HepG2 (cell line): ENCODE measurements around the gene NRN1. TPM values are rescaled to one million over a fixed set of nuclear protein-coding genes. Genes with fewer than 3 reads are reported as not detected.

Experiments
- ATAC-seq: fragments of 200-7000 bp; cut with Tn5 transposase; 3 replicates; pipeline ENCODE4 v1.9.1; 2020; ENCODE audit warnings: mild to moderate bottlenecking, moderate library complexity
- BruUV-seq: library from RNA; stranded (reverse); fragments of 400-500 nt; replicated peaks from 2 replicates; lab custom pipeline; 2021; lab: Mats Ljungman, UMichigan
- CTCF ChIA-PET: fragments of 300-600 bp; formaldehyde crosslinking; extraction: SDS; loops from one replicate; lab custom pipeline; 2021; ENCODE audit warnings: low total read pairs, inconsistent platforms, low intra/inter-chr PET ratio; lab: Yijun Ruan, JAX
- POLR2A ChIA-PET: fragments of 350-600 bp; sonication (Branson Sonifier 250); formaldehyde crosslinking; loops from one replicate; lab custom pipeline; 2020; ENCODE audit warnings: antibody characterized with exemption, inconsistent platforms; lab: Yijun Ruan, JAX
- DNase-seq: peaks from one replicate; pipeline ENCODE4 v3.0.0-alpha.2; 2015; ENCODE audit warnings: low spot score
- FAIRE-seq: peaks from 3 replicates; lab custom pipeline; 2011; peaks lifted over from hg19 to GRCh38; lab: Jason Lieb, UNC
- H2AFZ ChIP-seq: one replicate; pipeline ENCODE4 v1.6.1; 2011; ENCODE audit warnings: low read length, inconsistent platforms
- H3K27ac ChIP-seq: fragments of 300-600 bp; 3 replicates; pipeline ENCODE4 v1.8.0; 2011; ENCODE audit warnings: mixed run types, mild to moderate bottlenecking, mixed read lengths, low read length, inconsistent platforms; ENCODE audit not compliant: insufficient read depth; ENCODE audit errors: extremely low read length
- H3K27me3 ChIP-seq, 2 experiments: fragments of 200-600 bp in 1 of 2; 2 replicates in 1 of 2; 3 replicates in 1 of 2; pipeline versions ENCODE4 v1.6.0 to v1.8.0; 2011; ENCODE audit warnings: low read length in 2 of 2, mild to moderate bottlenecking in 2 of 2, moderate library complexity in 2 of 2, inconsistent platforms in 1 of 2; ENCODE audit not compliant: insufficient read depth in 2 of 2, control insufficient read depth in 1 of 2
- H3K36me3 ChIP-seq, 2 experiments: fragments of 200-600 bp in 1 of 2; replicated peaks in 1 of 2; 2 replicates in 1 of 2; 3 replicates in 1 of 2; pipeline versions ENCODE4 v1.5.1 to v1.8.0; 2011; ENCODE audit warnings: low read length in 2 of 2, inconsistent platforms in 1 of 2; ENCODE audit not compliant: insufficient read depth in 2 of 2, control insufficient read depth in 1 of 2
- H3K4me1 ChIP-seq: 2 replicates; pipeline ENCODE4 v1.5.1; 2012; ENCODE audit warnings: low read length, inconsistent platforms; ENCODE audit not compliant: insufficient read depth
- H3K4me2 ChIP-seq: 2 replicates; pipeline ENCODE4 v1.6.0; 2011; ENCODE audit warnings: low read depth, low read length, inconsistent platforms
- H3K4me3 ChIP-seq, 3 experiments: fragments of 200-600 bp in 1 of 3; sonication (generic), shearing (Covaris generic) in 1 of 3; replicated peaks in 1 of 3; 2 replicates each; pipeline ENCODE4 v1.5.1; 2011 to 2016; ENCODE audit warnings: low read length in 3 of 3, inconsistent platforms in 2 of 3, low read depth in 2 of 3, mild to moderate bottlenecking in 2 of 3, control low read depth in 1 of 3, mixed read lengths in 1 of 3; ENCODE audit not compliant: insufficient read depth in 1 of 3
- H3K79me2 ChIP-seq: one replicate; pipeline ENCODE4 v1.6.1; 2011; ENCODE audit warnings: low read length, inconsistent platforms; ENCODE audit not compliant: insufficient read depth
- H3K9ac ChIP-seq: 2 replicates; pipeline ENCODE4 v1.6.0; 2011; ENCODE audit warnings: mild to moderate bottlenecking, low read depth, low read length, inconsistent platforms; ENCODE audit not compliant: insufficient read depth
- H3K9me3 ChIP-seq: 2 replicates; pipeline ENCODE4 v1.5.1; 2012; ENCODE audit warnings: mild to moderate bottlenecking, low read length
- H4K20me1 ChIP-seq: 2 replicates; pipeline ENCODE4 v1.6.0; 2011; ENCODE audit warnings: inconsistent platforms, mild to moderate bottlenecking, low read length, moderate library complexity; ENCODE audit not compliant: insufficient read depth
- ATF2 ChIP-seq: sonication (generic); formaldehyde crosslinking; IDR thresholded peaks from 2 replicates; pipeline ENCODE4 v1.4.0; 2020; ENCODE audit warnings: missing genetic modification reagents
- HCFC1 ChIP-seq: fragments of 150-350 bp; IDR thresholded peaks from 2 replicates; pipeline ENCODE4 v1.6.1; 2014; ENCODE audit warnings: low read depth, low read length
- MAFK ChIP-seq, 2 experiments: IDR thresholded peaks in 1 of 2; conservative IDR thresholded peaks in 1 of 2; 2 replicates each; pipeline ENCODE4 v1.6.1; 2011; ENCODE audit warnings: improper control_type of control experiment in 2 of 2, low read length in 2 of 2
- PCBP1 ChIP-seq: fragments of 200-400 bp; formaldehyde crosslinking; IDR thresholded peaks from 2 replicates; pipeline ENCODE4 v1.6.1; 2017; ENCODE audit warnings: mild to moderate bottlenecking, low read depth, low read length, borderline replicate concordance
- RARA ChIP-seq: IDR thresholded peaks from 2 replicates; pipeline ENCODE4 v1.6.1; 2016; ENCODE audit warnings: missing genetic modification reagents, missing compliant biosample characterization
- RELA ChIP-seq: sonication (generic); formaldehyde crosslinking; IDR thresholded peaks from 2 replicates; pipeline ENCODE4 v1.4.0; 2020; ENCODE audit warnings: missing genetic modification reagents
- SKIL ChIP-seq: sonication (generic); formaldehyde crosslinking; IDR thresholded peaks from 2 replicates; pipeline ENCODE4 v1.8.0; 2022; ENCODE audit warnings: missing genetic modification reagents, mild to moderate bottlenecking, moderate library complexity, borderline replicate concordance
- SNRNP70 ChIP-seq: fragments of 200-400 bp; formaldehyde crosslinking; IDR thresholded peaks from 2 replicates; pipeline ENCODE4 v1.6.1; 2017; ENCODE audit warnings: mild to moderate bottlenecking, low read depth, low read length, moderate library complexity
- U2AF1 ChIP-seq: fragments of 200-400 bp; formaldehyde crosslinking; optimal IDR thresholded peaks from 2 replicates; pipeline ENCODE3; 2017; ENCODE audit warnings: mild to moderate bottlenecking, low read depth, low read length
- YEATS2 ChIP-seq: sonication (generic); formaldehyde crosslinking; IDR thresholded peaks from 2 replicates; pipeline ENCODE4 v1.4.0; 2020; ENCODE audit warnings: missing genetic modification reagents, borderline replicate concordance
- ZFP36L1 ChIP-seq: sonication (generic); formaldehyde crosslinking; IDR thresholded peaks from 2 replicates; pipeline ENCODE4 v1.8.0; 2022; ENCODE audit warnings: mild to moderate bottlenecking, missing genetic modification reagents, moderate library complexity
- ZFX ChIP-seq: sonication (generic); formaldehyde crosslinking; IDR thresholded peaks from 2 replicates; pipeline ENCODE4 v1.4.0; 2020; ENCODE audit warnings: mild to moderate bottlenecking, low read depth, missing genetic modification reagents, moderate library complexity
- ZNF232 ChIP-seq: sonication (generic); formaldehyde crosslinking; IDR thresholded peaks from 2 replicates; pipeline ENCODE4 v1.4.0; 2020; ENCODE audit warnings: missing genetic modification reagents, borderline replicate concordance
- ZNF547 ChIP-seq: sonication (generic); formaldehyde crosslinking; IDR thresholded peaks from 2 replicates; pipeline ENCODE4 v1.5.1; 2020; ENCODE audit warnings: mild to moderate bottlenecking, missing genetic modification reagents
- ZNF703 ChIP-seq: sonication (generic); formaldehyde crosslinking; IDR thresholded peaks from 2 replicates; pipeline ENCODE4 v1.5.1; 2020; ENCODE audit warnings: missing genetic modification reagents, mild to moderate bottlenecking, moderate library complexity, borderline replicate concordance
- WGBS: methylation state at CpG from one replicate; pipeline ENCODE4 v1.1.6; 2017; ENCODE audit warnings: low lambda C conversion rate; 5-methylcytosine and 5-hydroxymethylcytosine counted together
- in situ Hi-C: cut with HindIII; loops from 2 replicates; pipeline ENCODE4 v1.10.0; 2017; ENCODE audit warnings: low pct_unique_long_range_greater_than_20kb; ENCODE audit not compliant: extremely low pct_ligation_motif_present
- intact Hi-C: fragments of 100-400 bp; cut with micrococcal nuclease; formaldehyde crosslinking; loops from one replicate; pipeline ENCODE4 v1.10.0; 2022; ENCODE audit not compliant: unreplicated experiment
- polyA plus RNA-seq, 8 experiments: library from polyadenylated mRNA; depleted of rRNA in 3 of 8; stranded (reverse) in 7 of 8; unstranded in 1 of 8; fragments of >200 nt; fragmentation: Illumina TruSeq in 4 of 8; extraction: Trizol in 4 of 8; gene quantifications; 2 replicates each; pipeline versions ENCODE4 v1.2.1 to v1.2.3, GENCODE V29; 2011 to 2016; ENCODE audit warnings: low read depth in 4 of 8, missing spikeins in 1 of 8, mixed read lengths in 1 of 8; ENCODE audit not compliant: insufficient read depth in 1 of 8
- total RNA-seq, 5 experiments: library from RNA; depleted of rRNA; stranded (reverse); fragments of >200 nt; fragmentation: Illumina TruSeq; extraction: Trizol; gene quantifications; 2 replicates each; pipeline ENCODE4 v1.2.3, GENCODE V29; 2016; ENCODE audit warnings: low read depth in 1 of 5

NRN1 gene
- total and polyA plus RNA-seq, 2 of the 13 experiments (the other 11 are each of a cell fraction or from before 2014, with no cell fraction given), result 0.11 TPM; not detected in 1

DNA sequence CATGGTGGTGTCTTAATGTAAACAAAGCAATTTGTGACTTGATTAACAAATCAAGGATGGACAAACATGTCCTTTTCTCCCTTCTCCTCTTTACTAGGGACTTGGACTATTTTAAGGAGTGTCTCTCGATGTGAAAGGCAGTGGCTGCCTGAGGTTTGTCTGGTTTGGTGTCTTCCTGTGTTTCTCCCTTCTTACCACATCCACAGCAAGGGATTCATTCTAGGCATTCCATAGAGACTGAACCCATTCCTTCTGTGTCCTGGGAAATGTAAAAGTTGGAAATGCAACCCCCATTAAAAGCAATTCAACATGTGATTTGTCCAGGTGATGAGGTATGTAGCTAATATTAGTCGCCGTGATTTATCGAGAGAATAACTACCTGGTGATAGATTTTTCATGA is 15.9 kb downstream of the NRN1 start:
- peaks cover 0 to 52% of the 10 kb centered on the region in 2 experiments; a peak in 4 of 5 replicates for H3K27me3 ChIP-seq
- H3K9me3 ChIP-seq, result no peaks in the 10 kb centered on the region
- 0 out of 2 replicates have a peak, but pooled peaks cover 1% of the 10 kb centered on the region for H3K4me1 ChIP-seq
- FAIRE-seq (no peak), ATAC-seq (no peak), DNase-seq (no peak)
- TF ChIP-seq U2AF1 (no peak), PCBP1 (no peak), HCFC1 (no peak)
- intact Hi-C loops (no loop called here), in situ Hi-C loops (no loop called here)
- ChIA-PET CTCF (no interaction called here), POLR2A (no interaction called here)
- no peak overlapping the region for H3K9ac ChIP-seq
- WGBS, result 6% methylated on average over 4 of the region's 4 CpGs
- no TSS peak for BruUV-seq
- no peak overlapping the region for H3K4me2 ChIP-seq
- no peak overlapping the region for H2AFZ ChIP-seq
- H3K36me3 ChIP-seq, result no peaks in the 10 kb centered on the region
- H3K27ac ChIP-seq, result no peak overlapping the region
- H3K79me2 ChIP-seq, result no peaks in the 10 kb centered on the region
- H3K4me3 ChIP-seq, result no peak overlapping the region
- no peaks in the 10 kb centered on the region for H4K20me1 ChIP-seq

- no peak overlapping the region for H2AFZ ChIP-seq
- ATAC-seq (no peak), FAIRE-seq (no peak), DNase-seq (no peak)
- H3K4me3 ChIP-seq, result no peak overlapping the region
- TF ChIP-seq ATF2, result no peak
- TF ChIP-seq ZNF703, result no peak
- no peak for TF ChIP-seq SNRNP70
- no peak for TF ChIP-seq ZFP36L1
- no peak for TF ChIP-seq MAFK (conservative IDR thresholded peaks at IDR 0.05 in 1 of 2, IDR thresholded peaks at IDR 0.05 in 1 of 2; ENCODE audit: low read length in 2 of 2)
- no peak for TF ChIP-seq RELA (CRISPR knock-in tag)
- no peak for TF ChIP-seq ZNF547
- TF ChIP-seq ZNF232, result no peak
- TF ChIP-seq YEATS2 (CRISPR knock-in tag), result no peak
- no peak for TF ChIP-seq ZFX (CRISPR knock-in tag)
- no peak for TF ChIP-seq RARA (CRISPR knock-in tag)
- no peak for TF ChIP-seq SKIL
- POLR2A ChIA-PET, result no interaction called here
- intact Hi-C loops, result no loop called here
- no peaks in the 10 kb centered on the region for H3K79me2 ChIP-seq
- H4K20me1 ChIP-seq, result no peaks in the 10 kb centered on the region
- no peaks in the 10 kb centered on the region for H3K4me1 ChIP-seq
- 25% methylated on average over 5 of the region's 5 CpGs for WGBS
- H3K36me3 ChIP-seq, result no peaks in the 10 kb centered on the region
- peaks cover 0 to 37% of the 10 kb centered on the region in 2 experiments; a peak in 2 of 5 replicates for H3K27me3 ChIP-seq
- in situ Hi-C loops, result no loop called here
- H3K27ac ChIP-seq, result no peak overlapping the region
- H3K9me3 ChIP-seq, result no peaks in the 10 kb centered on the region
- no peak overlapping the region for H3K4me2 ChIP-seq
- CTCF ChIA-PET, result no interaction called here
- no peak overlapping the region for H3K9ac ChIP-seq
- BruUV-seq, result no TSS peak
These were observed 17.5 kb downstream of the NRN1 start for GRCh38 chr6:5989141-5989723.
